Stimulated activated naive B cell treated with anti-CD40 and anti-IgM and Interleukin-4, amounts not matched to agents 10 μg/mL and 1 μg/mL and 100 μg/mL, for 72 hours (primary cell): ENCODE results near the gene RUSC1.

Source experiments
- ATAC-seq, 2 donors: fragments of 150-1000 bp; cut with Tn5 transposase; replicated peaks; 2 replicates each; pipeline ENCODE4 v1.10.0; 2021; ENCODE audit warnings: moderate library complexity in 1 of 2
- DNase-seq: peaks from one replicate; pipeline ENCODE4 v3.0.0; 2021
- H3K27ac Mint-ChIP-seq: one replicate; pipeline ENCODE4 v1.8.0; 2022; ENCODE audit warnings: mild to moderate bottlenecking, mixed read lengths
- H3K27me3 Mint-ChIP-seq, 2 donors: one replicate each; pipeline ENCODE4 v1.8.0; 2022; ENCODE audit warnings: mixed read lengths in 2 of 2
- H3K36me3 Mint-ChIP-seq, 2 donors: one replicate each; pipeline ENCODE4 v1.8.0; 2022; ENCODE audit warnings: mixed read lengths in 2 of 2, mild to moderate bottlenecking in 1 of 2
- H3K4me1 Mint-ChIP-seq, 2 donors: one replicate each; pipeline ENCODE4 v1.8.0; 2022; ENCODE audit warnings: mixed read lengths in 2 of 2, mild to moderate bottlenecking in 1 of 2
- H3K4me3 Mint-ChIP-seq, 2 donors: one replicate each; pipeline ENCODE4 v1.8.0; 2022; ENCODE audit warnings: mild to moderate bottlenecking in 2 of 2, mixed read lengths in 2 of 2, moderate library complexity in 1 of 2
- H3K9me3 Mint-ChIP-seq, 2 donors: one replicate each; pipeline ENCODE4 v1.8.0; 2022; ENCODE audit warnings: mixed read lengths in 2 of 2, mild to moderate bottlenecking in 1 of 2

Gene RUSC1, protein sequence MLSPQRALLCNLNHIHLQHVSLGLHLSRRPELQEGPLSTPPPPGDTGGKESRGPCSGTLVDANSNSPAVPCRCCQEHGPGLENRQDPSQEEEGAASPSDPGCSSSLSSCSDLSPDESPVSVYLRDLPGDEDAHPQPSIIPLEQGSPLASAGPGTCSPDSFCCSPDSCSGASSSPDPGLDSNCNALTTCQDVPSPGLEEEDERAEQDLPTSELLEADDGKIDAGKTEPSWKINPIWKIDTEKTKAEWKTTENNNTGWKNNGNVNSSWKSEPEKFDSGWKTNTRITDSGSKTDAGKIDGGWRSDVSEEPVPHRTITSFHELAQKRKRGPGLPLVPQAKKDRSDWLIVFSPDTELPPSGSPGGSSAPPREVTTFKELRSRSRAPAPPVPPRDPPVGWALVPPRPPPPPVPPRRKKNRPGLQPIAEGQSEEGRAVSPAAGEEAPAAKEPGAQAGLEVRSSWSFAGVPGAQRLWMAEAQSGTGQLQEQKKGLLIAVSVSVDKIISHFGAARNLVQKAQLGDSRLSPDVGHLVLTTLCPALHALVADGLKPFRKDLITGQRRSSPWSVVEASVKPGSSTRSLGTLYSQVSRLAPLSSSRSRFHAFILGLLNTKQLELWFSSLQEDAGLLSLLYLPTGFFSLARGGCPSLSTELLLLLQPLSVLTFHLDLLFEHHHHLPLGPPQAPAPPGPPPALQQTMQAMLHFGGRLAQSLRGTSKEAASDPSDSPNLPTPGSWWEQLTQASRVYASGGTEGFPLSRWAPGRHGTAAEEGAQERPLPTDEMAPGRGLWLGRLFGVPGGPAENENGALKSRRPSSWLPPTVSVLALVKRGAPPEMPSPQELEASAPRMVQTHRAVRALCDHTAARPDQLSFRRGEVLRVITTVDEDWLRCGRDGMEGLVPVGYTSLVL

GRCh38 chr1:155320661-155321617, at the start of gene RUSC1:
TSS of gene RUSC1 (plus strand) at chr1:155320894. CDS start at chr1:155321774, 880 bp downstream.
- H3K9me3 Mint-ChIP-seq = no peaks in the 10 kb centered on the region
- no peaks in the 10 kb centered on the region for H3K27me3 Mint-ChIP-seq
- ATAC-seq (peak; percentile 22 to 35), DNase-seq (peak; percentile 52)
- H3K27ac Mint-ChIP-seq = peak within 1 kb of the TSS; percentile 72
- H3K4me1 Mint-ChIP-seq = peaks cover 40 to 78% of the 10 kb centered on the region in 2 donors
- H3K4me3 Mint-ChIP-seq = peak within 1 kb of the TSS; percentile 72 to 89
- peaks cover 38 to 47% of the 10 kb centered on the region in 2 donors for H3K36me3 Mint-ChIP-seq

- Mint-ChIP-seq H3K36me3 (peaks cover 23 to 36% of the 10 kb centered on the region in 2 donors), H3K27ac (peak overlapping the region; percentile 95), H3K9me3 (no peaks in the 10 kb centered on the region), H3K4me1 (peaks cover 29 to 47% of the 10 kb centered on the region in 2 donors), H3K27me3 (no peaks in the 10 kb centered on the region), H3K4me3 (peak overlapping the region; percentile 92 to 94)
- ATAC-seq (peak; percentile 42 to 56), DNase-seq (no peak)
These were observed 48.0 kb upstream of the RUSC1 start for GRCh38 chr1:155272466-155273342.

DNA sequence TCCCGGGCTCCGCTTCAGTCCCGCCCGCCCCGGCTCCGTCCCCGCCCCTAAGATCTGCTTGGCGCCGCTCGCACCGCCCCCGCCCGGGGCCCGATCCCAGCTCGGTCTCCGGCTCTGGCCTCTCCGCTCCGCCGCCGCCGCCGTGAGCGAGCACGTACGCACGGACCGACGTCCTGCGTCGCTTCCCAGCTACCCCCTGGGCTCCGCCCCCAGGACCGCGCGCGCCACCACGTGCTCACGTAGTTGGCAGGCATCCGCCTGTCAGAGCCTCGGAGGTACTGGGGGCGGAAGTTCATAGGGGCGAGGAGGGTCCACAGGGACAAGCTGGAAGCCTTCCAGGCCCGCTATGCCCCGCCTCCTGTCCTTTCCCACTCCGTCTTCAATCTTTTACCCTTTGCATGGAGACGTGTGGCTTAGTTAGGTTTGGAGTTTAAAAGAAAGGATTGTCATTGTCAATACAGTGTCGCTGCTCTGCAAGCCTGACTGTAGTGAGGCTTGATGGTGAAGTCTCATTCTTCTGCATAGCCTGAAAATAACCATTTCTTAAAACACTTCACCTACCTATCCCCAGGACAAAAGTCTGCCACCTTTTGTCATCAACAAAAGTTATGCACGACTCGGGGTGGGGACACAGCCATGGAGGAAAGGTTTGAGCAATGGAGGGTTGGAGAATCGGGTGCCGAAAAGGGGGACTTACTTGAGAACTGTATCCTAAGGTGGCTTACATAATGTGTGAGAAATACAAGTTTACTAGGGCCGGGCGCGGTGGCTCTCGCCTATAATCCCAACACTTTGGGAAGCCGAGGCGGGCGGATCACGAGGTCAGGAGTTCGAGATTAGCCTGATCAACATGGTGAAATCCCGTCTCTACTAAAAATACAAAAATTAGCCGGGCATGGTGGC, 47.1 kb upstream of the RUSC1 start, which contains the start of gene CLK2:
Gene CLK2 (minus strand): TSS at position 162 of the 903 bp plus-strand sequence. CDS start 2,527 bp downstream, outside the sequence.
- no peaks in the 10 kb centered on the region for H3K9me3 Mint-ChIP-seq

GRCh38 chr1:155277070-155277901, 43.4 kb upstream of the RUSC1 start, which contains the start of gene HCN3:
TSS of gene HCN3 (plus strand) at chr1:155277463. CDS start at chr1:155277591, 128 bp downstream.
- ATAC-seq (peak; percentile 61 to 70), DNase-seq (peak; percentile 91)
- peak within 1 kb of the TSS; percentile 86 to 88 for H3K4me3 Mint-ChIP-seq
- no peaks in the 10 kb centered on the region for H3K27me3 Mint-ChIP-seq
- H3K27ac Mint-ChIP-seq = no peak within 1 kb of the TSS
- H3K36me3 Mint-ChIP-seq = peaks cover 7 to 11% of the 10 kb centered on the region in 2 donors
- no peaks in the 10 kb centered on the region for H3K9me3 Mint-ChIP-seq
- peaks cover 32 to 51% of the 10 kb centered on the region in 2 donors for H3K4me1 Mint-ChIP-seq

More for the DNA sequence above, 47.1 kb upstream of the RUSC1 start, which contains the start of gene CLK2:
- peak; percentile 91 for ATAC-seq
- DNase-seq = peak; percentile 94
- Mint-ChIP-seq H3K4me3 (peak within 1 kb of the TSS; percentile 92 to 94), H3K4me1 (peaks cover 32 to 54% of the 10 kb centered on the region in 2 donors), H3K36me3 (peaks cover 16 to 29% of the 10 kb centered on the region in 2 donors), H3K27ac (peak within 1 kb of the TSS; percentile 95), H3K27me3 (no peaks in the 10 kb centered on the region)

DNA sequence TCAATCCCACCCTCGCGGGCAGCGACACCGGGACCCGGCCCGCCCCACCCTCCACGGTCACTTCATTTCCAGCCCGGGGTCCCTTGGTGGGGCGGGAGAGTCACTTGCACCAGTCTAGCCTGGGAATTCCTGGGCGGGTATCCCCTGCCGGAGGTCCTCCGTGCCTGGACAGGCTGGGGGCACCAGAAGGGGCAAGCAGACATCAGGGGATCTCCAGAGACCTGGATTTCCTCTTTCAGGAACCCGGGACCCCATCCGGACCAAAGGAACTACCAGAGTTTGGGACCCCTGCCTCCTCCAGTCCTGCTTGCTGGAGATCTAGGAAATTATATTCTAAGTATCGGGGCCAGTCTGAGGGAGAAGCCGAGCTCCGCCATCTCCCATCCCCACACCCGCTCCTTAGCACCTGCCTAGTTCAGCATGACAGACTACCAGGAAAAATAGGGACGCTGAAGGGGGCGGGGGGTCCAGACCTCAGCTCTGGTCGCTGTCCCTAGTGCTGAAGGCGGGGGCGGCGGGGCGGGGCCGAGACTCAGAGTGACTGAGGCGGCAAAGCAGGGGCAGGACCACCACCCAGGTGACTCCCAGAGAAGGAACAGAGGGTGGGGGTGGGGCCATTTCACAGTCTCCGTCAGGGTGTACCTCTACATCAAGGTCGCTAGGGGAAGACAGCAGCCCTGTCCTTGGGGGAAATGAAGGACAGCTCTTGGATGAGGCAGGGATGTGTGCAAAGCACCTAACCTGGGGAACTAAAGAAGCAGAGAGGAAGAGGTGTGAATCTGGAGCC, 42.6 kb upstream of the RUSC1 start:
- Mint-ChIP-seq H3K4me3 (peak overlapping the region; percentile 86 to 88), H3K4me1 (peaks cover 27 to 44% of the 10 kb centered on the region in 2 donors), H3K36me3 (peaks cover 2 to 8% of the 10 kb centered on the region in 2 donors), H3K9me3 (no peaks in the 10 kb centered on the region), H3K27me3 (no peaks in the 10 kb centered on the region), H3K27ac (no peak overlapping the region)
- ATAC-seq (peak; percentile 28 to 41), DNase-seq (peak; percentile 47)

DNA sequence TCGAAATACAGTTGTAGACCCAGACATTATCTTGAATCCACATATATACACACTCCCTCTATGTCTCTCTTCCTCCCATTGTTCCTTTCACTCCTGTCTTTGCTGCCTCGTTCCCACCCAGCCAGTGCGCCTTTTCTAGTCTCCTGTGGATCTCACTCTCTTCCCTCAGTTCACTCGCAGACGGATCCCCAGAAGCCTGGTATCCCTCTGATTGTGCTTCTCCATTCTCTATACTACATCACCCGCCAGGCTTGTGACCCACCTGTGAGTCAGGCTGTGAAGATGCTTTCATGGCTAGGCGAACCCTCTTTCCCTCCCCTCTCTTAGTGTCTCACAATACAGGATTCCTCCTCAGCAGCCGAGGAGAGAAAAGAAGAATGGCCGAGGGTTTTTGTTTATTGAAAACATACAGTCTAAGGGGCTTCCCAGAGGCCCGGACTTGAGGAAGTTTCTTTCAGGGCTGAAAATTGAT, 42.0 kb upstream of the RUSC1 start:
- ATAC-seq (no peak), DNase-seq (no peak)
- Mint-ChIP-seq H3K9me3 (no peaks in the 10 kb centered on the region), H3K4me3 (peak overlapping the region; percentile 22 to 26), H3K36me3 (peaks cover 0 to 3% of the 10 kb centered on the region in 2 donors), H3K4me1 (peaks cover 23 to 41% of the 10 kb centered on the region in 2 donors), H3K27ac (no peak overlapping the region), H3K27me3 (no peaks in the 10 kb centered on the region)

- Mint-ChIP-seq H3K4me1 (peaks cover 21 to 39% of the 10 kb centered on the region in 2 donors), H3K27me3 (no peaks in the 10 kb centered on the region), H3K4me3 (no peak overlapping the region), H3K9me3 (no peaks in the 10 kb centered on the region), H3K36me3 (peaks cover 0 to 2% of the 10 kb centered on the region in 2 donors), H3K27ac (no peak overlapping the region)
- DNase-seq = no peak
- no peak for ATAC-seq
These were observed 41.4 kb upstream of the RUSC1 start for GRCh38 chr1:155279268-155279667.

DNA sequence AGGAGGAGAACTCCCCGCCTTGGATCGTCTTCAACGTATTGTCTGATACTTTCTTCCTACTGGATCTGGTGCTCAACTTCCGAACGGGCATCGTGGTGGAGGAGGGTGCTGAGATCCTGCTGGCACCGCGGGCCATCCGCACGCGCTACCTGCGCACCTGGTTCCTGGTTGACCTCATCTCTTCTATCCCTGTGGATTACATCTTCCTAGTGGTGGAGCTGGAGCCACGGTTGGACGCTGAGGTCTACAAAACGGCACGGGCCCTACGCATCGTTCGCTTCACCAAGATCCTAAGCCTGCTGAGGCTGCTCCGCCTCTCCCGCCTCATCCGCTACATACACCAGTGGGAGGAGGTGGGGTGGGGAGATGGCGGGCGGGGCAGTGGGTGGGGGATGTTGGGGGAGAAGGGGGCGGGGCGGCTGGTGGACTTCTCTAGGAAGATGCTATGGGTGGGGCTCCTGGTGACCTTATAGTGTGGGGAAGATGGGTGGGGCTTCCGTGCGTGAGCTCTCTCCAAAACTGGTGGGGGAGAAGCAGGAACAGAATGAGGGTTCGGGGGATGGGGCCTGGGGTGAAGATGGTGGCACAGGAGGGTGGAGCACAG, 38.1 kb upstream of the RUSC1 start:
- H3K27ac Mint-ChIP-seq = no peak overlapping the region
- no peaks in the 10 kb centered on the region for H3K9me3 Mint-ChIP-seq
- ATAC-seq = no peak
- peaks cover 0 to 2% of the 10 kb centered on the region in 2 donors for H3K36me3 Mint-ChIP-seq
- no peaks in the 10 kb centered on the region for H3K27me3 Mint-ChIP-seq
- H3K4me3 Mint-ChIP-seq = no peak overlapping the region
- peaks cover 7 to 17% of the 10 kb centered on the region in 2 donors for H3K4me1 Mint-ChIP-seq
- no peak for DNase-seq

- ATAC-seq (no peak), DNase-seq (no peak)
- peaks cover 0 to 2% of the 10 kb centered on the region in 2 donors for H3K4me1 Mint-ChIP-seq
- no peak overlapping the region for H3K4me3 Mint-ChIP-seq
- no peaks in the 10 kb centered on the region for H3K27me3 Mint-ChIP-seq
- peaks cover 2% of the 10 kb centered on the region in 2 donors for H3K36me3 Mint-ChIP-seq
- H3K27ac Mint-ChIP-seq = no peak overlapping the region
- H3K9me3 Mint-ChIP-seq = no peaks in the 10 kb centered on the region
These were observed 36.2 kb upstream of the RUSC1 start for GRCh38 chr1:155284476-155284875.

- Mint-ChIP-seq H3K27ac (no peak overlapping the region), H3K27me3 (peaks cover 1 to 2% of the 10 kb centered on the region in 2 donors), H3K9me3 (no peaks in the 10 kb centered on the region), H3K4me1 (no peaks in the 10 kb centered on the region), H3K36me3 (peaks cover 2% of the 10 kb centered on the region in 2 donors), H3K4me3 (no peak overlapping the region)
- ATAC-seq = no peak
- no peak for DNase-seq
These were observed 35.6 kb upstream of the RUSC1 start for GRCh38 chr1:155285063-155285462.
